ENCODE measurements around the gene CORO1C.
"Not testable (repeated sequence)": the region's sequence is repeated elsewhere in the genome, so short reads cannot be mapped to it uniquely, and the experiment has no call there.

The CORO1C gene

DNA sequence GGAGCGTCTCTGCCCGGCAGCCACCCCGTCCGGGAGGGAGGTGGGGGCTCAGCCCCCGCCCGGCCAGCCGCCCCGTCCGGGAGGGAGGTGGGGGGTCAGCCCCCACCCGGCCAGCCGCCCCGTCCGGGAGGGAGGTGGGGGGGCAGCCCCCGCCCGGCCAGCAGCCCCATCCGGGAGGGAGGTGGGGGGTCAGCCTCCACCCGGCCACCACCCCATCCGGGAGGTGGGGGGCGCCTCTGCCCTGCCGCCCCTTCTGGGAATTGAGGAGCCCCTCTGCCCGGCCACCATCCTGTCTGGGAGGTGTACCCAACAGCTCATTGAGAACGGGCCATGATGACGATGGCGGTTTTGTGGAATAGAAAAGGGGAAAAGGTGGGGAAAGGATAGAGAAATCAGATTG is 75.1 kb downstream of the CORO1C start:
- intact Hi-C loops (cut with DNase I); DNase-seq: not testable (repeated sequence)

DNA sequence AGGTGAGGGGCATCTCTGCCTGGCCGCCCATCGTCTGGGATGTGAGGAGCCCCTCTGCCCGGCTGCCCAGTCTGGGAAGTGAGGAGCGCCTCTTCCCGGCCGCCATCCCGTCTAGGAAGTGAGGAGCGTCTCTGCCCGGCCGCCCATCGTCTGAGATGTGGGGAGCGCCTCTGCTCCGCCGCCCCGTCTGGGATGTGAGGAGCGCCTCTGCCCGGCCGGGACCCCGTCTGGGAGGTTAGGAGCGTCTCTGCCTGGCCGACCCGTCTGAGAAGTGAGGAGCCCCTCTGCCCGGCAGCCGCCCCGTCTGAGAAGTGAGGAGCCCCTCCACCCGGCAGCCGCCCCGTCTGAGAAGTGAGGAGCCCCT is 75.5 kb downstream of the CORO1C start:
- intact Hi-C loops (cut with DNase I); DNase-seq: not testable (repeated sequence)

DNA sequence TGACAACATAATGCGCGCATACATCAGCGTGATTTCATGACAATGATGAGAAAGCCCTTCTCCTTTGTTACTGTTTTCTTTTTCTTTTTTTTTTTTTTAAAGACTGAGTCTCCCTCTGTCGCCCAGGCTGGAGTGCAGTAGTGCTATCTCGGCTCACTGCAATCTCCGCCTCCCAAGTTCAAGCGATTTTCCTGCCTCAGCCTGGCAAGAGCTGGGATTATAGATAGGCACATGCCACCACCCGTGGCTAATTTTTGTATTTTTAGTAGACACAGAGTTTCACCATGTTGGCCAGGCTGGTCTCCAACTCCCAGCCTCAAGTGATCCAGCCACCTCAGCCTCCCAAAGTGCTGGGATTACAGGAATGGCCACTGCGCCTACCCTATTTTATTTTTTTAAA is 76.7 kb downstream of the CORO1C start:
- intact Hi-C loops (cut with DNase I); DNase-seq: not testable (repeated sequence)

DNA sequence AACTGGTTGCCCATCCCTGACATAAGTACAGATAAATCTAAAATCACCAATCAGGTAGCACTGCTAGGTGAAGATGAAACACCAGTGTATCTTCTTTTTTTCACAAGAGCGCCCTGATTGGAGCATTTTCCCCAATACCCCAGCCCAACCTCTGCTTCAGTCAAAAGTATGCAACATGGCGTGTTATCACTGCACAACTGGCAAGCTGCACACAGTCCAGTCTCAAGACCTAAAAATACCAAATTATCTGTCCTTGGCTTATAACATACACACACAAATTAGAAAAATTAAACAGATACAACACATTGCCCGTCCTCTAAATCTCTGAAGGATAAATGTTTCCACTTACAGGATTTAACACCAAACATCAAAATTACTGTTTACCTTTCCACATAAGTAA is 77.4 kb downstream of the CORO1C start:
- DNase-seq, result no peak
- intact Hi-C loops (cut with DNase I), result no loop called here

DNA sequence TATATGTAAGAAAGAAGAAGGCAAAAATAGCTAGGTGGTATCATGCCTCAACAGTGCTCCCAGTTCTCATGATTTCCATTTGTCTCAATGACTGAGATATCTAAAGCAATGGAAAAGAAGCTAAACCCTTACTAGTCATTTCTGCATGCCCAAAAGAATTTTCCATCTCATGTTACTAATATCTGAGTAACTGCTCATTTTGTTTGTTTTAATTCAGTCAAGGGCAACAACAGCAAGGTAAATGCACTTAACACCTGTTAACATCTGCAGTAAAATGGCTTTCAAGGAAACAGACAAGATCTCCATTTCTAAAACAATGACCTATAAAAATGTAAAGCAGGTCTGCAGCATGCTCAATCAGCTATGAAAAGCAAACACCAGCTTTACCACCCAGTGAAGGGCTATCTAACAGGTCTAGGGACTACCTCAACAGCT is 78.2 kb downstream of the CORO1C start:
- no peak for DNase-seq
- intact Hi-C loops (cut with DNase I), result no loop called here

DNA sequence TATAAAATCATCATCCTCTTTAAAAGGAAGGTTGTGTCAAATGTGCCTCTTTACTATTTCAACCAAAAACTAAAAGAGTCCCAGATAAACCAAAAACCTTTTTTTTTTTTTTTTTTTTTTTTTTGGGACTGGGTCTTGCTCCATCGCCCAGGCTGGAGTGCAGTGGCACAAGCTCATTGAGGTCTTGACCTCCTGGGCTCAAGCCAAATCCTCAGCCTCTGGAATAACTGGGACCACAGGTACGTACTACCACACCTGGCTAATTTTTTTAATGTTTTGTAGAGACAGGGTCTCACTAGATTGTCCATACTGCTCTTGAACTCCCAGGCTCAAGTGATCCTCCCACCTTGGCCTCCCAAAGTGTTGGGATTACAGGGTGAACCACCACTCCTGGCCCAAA is 81.2 kb downstream of the CORO1C start:
- intact Hi-C loops (cut with DNase I), result no loop called here
- DNase-seq, result no peak

DNA sequence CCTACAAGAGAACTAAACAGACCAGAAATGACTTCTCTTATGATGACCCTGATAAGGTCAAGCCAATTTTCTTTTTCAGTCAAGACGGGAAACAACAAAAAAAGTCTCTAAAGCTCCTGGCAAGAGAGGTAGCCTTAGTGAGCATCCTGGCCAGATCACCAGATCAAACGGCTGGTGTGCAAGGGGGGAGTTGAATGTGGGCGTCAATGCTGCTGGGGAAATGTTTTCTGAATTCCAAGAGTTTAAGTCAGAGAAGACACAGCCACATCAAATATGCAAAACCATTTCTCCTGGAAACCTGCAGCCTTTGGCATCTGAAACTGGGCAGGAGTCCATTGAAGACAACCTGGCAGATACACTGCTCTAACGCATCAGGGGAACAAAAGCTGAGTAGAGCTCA is 81.6 kb downstream of the CORO1C start:
- intact Hi-C loops (cut with DNase I), result no loop called here
- peak in 1 of 10 donors; percentile 26 for DNase-seq

DNA sequence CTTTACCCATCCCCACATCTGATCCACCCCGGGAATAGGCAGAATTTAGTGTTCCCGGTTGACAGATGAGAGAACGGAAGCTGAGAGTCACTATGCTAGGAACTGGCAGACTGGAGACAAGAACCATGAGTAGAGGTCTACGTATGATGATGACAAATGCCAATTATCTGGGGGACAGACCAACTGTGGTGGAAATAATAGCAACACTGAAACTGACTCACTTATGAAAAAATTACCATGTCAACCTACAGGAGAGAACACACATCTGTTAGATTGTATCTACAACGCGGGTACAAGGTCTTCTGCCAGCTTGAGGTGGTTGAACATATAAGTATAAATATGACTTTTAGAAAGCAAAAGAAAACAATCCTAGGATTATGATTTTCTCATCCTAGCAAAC is 82.2 kb downstream of the CORO1C start:
- DNase-seq, result no peak
- intact Hi-C loops (cut with DNase I), result no loop called here

DNA sequence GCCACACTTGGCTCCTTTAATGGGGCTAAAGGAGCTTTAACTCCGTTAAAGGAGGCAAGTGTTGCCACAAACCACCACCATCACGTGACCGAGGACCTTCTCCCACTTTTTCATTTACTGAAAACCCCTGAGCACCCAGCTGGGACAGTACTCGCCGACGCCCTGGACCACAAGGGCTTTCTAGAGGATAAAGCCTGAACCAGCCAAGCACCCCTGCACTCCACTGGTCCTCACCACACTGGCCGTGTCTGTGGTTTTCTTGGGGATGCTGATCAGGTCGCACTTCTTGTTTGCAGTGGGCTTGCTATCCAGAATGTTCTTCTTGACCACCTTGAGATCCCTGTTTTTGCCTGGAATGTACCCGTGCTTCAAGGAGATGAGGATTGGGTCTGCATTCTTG is 82.9 kb downstream of the CORO1C start:
- intact Hi-C loops (cut with DNase I), result no loop called here
- peak in 1 of 10 donors; percentile 28 for DNase-seq

DNA sequence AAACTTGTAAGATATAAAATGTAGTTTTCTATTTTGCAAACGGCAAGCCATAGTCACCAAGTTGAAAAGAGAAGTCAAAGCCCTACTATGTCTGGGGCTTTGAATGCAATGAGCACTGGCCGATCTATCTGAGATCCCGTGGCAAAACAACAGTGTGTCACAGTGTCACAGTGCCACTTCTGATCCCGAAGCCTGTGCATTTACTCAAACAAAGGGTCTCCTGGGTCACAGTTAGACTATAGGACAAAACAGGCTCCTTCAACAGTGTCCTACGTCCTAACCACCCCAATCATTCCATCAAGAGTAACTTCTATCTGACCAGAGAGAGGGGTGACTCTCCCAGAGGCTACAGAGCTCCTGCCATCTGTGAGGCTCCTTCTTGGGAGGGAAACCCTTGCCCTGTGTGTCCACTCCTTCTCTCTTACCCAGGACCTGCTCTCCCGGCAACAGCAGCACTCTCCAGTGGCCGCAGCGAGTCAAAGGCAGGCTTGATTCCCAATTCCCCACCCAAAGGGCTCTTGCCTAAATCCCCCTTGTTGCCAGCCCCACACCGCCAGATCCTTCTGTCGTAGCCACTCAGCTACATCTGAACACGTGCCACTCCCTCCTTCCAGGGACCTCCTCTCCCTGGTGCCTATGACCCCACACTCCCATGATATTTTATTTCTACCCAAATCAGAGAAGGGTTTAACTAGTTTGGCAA is 83.6 kb downstream of the CORO1C start:
- intact Hi-C loops (cut with DNase I), result no loop called here

DNA sequence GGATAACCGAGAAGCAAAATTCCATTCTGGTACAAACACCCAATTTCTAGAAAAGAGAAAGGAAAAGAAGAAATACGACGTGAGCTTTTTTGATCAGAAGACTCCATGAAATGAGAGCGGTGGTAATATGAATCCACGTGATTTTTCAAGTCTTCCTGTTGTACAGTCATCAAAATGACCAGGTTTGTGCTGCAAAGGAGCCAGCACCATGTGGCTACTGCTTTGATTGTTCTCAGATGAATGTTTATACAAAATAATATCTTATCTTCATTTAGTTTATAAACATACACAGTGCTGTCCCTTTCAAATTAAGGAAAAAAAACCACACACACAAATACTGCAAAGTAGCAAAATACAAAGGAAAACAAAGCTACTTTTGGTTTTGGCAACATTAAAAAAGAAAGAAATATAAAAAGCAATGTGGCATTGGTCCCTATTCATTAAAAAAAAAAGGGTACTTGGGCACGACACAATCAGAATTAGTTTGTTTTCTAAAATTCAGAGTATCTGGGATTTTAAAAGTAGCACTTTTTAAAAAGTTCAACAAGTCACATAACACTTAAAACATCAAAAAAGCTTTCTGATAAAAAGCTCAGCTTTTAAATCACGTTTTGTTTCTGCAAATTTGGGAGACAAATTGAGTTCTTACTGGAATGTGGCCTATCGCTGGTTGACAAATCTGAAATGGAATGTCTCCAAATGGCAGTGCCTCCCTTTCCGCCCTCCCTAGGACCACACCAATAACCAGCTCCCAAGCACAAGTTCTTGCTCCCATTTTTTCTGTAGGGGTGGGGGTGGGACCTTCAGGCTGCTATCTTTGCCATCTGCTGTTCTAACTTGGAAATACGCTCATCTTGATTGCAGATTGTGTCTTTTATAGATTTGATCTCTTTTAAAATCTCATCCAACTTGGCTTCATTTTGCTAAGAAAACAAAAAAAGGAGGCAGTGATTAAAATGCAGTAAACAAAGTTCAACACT is 84.4 kb downstream of the CORO1C start:
- no peak for DNase-seq
- intact Hi-C loops (cut with DNase I), result no loop called here

More for the DNA sequence above, 83.6 kb downstream of the CORO1C start:
- DNase-seq, result peak in 1 of 10 donors; percentile 68

DNA sequence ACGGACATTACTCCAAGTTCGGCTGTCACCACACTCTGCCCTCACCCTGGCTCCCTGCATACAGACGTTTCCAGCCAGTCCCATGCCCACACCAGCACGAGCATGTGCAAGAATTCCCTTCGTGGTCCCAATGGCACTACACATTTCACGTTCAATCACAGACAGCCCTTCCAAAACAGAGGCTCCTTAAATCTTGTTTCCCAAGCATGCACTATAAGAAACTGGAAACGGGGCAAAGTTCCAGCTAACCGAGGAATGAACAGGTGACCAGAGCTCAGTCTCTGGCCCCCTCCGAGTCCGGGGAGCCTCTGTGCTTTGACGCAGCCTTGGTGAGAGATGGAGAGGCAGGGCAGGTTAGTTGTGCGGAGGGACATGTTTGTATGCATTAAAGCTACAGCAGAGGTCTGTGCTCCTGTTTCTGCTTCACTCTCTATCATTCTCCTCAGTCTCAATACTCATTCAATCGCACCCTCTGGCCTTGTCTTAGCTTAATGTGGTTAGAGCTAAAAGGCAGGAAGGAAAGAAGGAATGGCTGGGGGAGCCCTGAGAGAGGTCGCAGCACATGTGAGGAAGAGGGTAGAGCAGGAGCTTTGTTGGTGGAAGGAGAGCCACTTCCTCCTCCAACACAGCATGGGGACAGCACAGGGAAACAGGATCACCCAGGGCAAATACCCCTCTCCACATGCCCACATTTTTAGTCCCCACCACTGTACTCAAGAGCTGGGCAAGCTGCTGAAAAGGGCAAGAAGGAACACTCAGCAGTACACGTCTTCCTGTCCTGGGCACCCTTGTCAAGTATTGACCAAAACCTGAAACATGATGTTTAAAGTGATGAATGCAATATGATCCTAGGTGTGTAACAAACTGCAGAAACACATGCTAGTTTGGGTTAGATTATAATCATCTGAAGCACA is 85.4 kb downstream of the CORO1C start:
- DNase-seq, result peak in 1 of 10 donors; percentile 54
- intact Hi-C loops (cut with DNase I), result no loop called here

DNA sequence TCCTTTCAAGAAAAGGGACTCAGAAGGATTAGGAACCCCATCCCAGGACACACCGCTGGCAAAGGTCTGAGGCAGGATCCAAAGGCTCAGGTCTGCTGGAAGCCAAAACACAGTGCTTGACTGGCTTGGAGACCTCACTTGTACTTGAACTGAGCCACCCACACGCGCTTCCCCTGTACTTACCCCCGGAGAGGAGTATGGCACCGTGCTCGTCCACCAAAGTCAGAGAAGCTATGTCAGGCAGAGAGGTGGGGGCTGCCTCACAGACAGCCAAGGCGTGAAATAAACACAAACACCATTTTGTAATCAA is 86.6 kb downstream of the CORO1C start:
- intact Hi-C loops (cut with DNase I), result no loop called here
- peak in 1 of 10 donors; percentile 43 for DNase-seq

DNA sequence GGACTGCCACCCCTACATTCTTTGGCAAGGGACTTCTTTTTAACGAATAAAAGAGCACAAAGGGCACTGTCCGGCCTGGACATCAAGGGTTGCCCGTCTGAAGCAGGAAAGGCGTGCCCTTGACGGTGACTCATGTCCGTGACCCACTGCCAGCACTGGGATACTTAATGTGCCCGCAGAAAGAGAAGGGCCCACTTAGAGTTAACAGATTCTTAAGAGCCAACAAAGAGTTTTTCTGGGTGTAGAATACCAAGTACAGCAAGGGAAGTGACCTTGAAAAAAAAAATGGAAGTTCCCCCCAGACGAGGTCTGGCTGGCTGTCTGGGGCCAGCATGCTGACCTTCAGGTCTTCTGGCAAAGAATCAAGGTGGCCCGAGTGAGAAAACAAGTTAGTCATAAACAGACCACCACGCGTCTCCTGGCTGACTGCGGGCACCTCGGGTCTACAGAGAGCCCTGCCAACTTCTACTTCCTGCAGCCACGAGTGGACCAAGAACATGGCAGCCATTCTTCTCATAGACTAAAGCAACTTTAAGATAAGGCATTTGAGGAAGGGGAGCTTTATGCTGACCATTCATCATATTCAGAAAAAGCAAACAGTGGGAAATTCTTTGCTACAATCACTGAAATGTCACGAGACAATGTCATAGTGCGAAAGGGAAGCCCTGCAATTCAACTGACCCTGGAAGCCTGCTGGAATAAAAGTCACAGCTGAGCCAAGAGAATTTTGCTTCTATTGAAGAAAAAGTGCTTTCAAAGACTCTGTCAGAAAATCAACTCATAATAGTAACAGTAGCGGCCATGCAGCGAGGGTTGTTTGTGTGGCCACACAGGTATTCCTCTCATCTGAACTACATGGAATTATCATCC is 87.1 kb downstream of the CORO1C start:
- peak in 2 of 10 donors; percentile 41 to 85 for DNase-seq
- intact Hi-C loops (cut with DNase I), result no loop called here

DNA sequence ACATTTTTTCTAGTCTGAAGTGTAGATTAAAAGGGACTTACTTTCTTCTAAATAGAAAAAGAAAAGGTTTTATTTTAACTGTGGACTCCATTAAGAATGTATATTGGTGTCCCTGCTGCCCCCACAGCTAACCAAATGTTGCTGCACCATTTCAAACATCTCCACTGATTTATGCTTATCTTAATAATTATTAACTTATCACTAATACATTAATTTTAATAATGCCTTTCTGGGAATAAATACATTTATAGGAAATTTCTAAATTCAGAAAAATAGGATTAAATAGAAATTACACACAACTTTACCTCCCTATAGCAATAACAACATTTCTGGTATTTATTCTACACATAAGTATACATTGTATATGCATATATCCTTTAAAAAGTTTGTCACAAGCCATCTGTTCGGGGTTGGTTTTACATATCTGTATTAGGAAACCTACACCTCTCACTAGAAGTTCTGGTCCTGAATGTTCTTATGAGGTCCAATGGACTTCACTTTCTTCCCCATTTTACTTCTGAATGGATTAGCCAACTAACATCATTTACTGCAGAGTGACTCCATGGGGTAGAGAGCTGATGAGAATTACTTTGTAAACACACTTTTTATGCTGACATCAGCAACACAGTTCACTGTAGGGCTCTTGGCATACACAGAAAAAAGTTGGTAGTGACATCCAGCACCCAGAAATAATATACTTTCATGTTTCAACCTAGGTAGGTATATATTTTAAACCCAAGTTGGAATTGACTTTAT is 88.2 kb downstream of the CORO1C start:
- no peak for DNase-seq
- intact Hi-C loops (cut with DNase I), result no loop called here

DNA sequence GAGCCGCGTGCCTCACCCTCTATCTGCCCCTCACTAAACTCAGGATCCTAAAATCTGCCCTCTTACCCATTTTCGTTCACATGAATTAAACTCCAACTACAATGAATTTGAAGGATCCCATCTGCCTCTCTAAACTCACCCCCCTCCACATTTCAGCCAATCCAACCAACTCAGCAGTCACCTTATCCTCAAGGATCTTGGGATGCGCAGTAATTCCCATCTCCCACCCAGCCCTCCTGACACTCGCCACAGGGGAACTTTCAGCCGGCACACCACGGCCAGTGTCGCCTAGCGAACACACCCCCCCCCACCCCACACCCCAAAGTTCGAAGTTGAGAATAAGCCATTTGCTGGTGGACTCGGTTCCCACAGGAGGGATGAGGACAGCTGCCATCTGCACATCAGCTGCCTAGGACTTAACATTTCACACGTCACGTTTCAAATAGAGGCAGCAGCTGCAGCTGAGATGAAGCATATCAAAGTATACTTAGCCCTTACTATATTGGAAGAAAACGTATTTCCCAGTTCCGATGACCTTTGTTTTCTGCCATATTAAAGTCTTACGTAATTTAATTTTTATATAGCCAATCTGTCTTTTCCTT is 88.9 kb downstream of the CORO1C start:
- intact Hi-C loops (cut with DNase I), result no loop called here
- DNase-seq, result peak in 1 of 10 donors; percentile 61

DNA sequence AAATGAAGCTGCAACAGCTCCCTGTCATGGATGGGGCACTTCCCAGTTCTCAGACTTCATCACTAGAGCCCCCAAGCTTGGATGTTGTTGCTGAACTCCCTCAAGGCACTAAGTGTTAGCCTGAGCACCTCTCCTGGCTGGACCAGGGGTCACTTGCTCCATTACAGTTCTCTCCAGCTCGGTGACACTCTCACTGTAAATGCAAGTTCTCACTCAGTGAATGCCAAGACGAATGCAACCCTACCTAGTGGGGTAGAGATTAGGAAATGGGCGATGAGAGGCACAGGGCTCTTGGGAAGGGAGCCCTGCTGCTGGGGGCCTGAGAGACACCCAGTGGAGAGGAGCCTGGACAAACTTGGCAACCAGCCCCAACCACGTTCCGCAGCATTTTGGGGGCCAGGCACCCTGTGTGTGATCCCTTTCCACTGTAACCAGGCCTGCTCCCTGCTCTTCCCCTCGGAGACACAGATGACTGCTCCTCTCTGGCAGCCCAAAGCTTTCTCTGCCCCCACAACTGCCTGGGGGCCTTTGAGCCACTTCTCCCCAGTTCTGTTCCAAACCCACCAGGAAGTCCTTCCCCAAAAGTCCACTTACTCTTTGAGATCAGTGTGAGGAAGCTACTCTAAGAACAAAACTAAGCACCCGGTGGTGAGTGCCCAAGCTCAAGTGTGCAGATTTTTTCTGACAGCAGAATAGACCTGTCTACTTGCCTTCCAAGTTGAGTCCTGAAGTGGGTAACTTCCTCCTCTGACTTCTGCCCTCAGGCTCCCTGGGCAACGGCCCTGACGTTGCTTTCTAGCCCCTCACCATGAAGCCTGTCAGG is 89.7 kb downstream of the CORO1C start:
- intact Hi-C loops (cut with DNase I), result no loop called here
- DNase-seq, result no peak
